A673 (cell line): ENCODE data around the gene SH3RF3. TPM values are rescaled to one million over a fixed set of nuclear protein-coding genes. Genes with fewer than 3 reads are reported as not detected.

Experiments used
- BruUV-seq: library from RNA; stranded (reverse); fragments of 400-500 nt; replicated peaks from 2 replicates; lab custom pipeline; 2021; lab: Mats Ljungman, UMichigan
- CTCF ChIA-PET: fragments of 300-600 bp; sonication (Branson Sonifier 250); formaldehyde crosslinking; loops from one replicate; lab custom pipeline; 2022; ENCODE audit warnings: antibody characterized with exemption; lab: Charles Lee
- POLR2A ChIA-PET: fragments of 300-600 bp; sonication (Branson Sonifier 250); formaldehyde crosslinking; loops from one replicate; lab custom pipeline; 2022; ENCODE audit warnings: antibody characterized with exemption; ENCODE audit not compliant: low non-redundant PET; lab: Charles Lee
- DNase-seq: peaks from one replicate; pipeline ENCODE4 v3.0.0-alpha.2; 2015; ENCODE audit warnings: low spot score
- H3K27ac ChIP-seq: fragments of 200-600 bp; sonication (generic); 2 replicates; pipeline ENCODE4 v1.5.1; 2016; ENCODE audit warnings: mixed run types, low read depth, mild to moderate bottlenecking, mixed read lengths, antibody characterized with exemption, low read length; ENCODE audit not compliant: poor library complexity, severe bottlenecking
- H3K27me3 ChIP-seq: fragments of 200-600 bp; sonication (generic); replicated peaks from 2 replicates; pipeline ENCODE4 v1.6.1; 2017; ENCODE audit warnings: mixed run types, low read depth, mild to moderate bottlenecking, mixed read lengths, antibody characterized with exemption, low read length; ENCODE audit not compliant: insufficient read depth, poor library complexity
- H3K36me3 ChIP-seq: fragments of 200-600 bp; sonication (generic); 2 replicates; pipeline ENCODE4 v1.6.1; 2016; ENCODE audit warnings: mixed run types, mild to moderate bottlenecking, mixed read lengths, antibody characterized with exemption, low read length; ENCODE audit not compliant: insufficient read depth, poor library complexity, severe bottlenecking
- H3K4me1 ChIP-seq: fragments of 200-600 bp; sonication (generic); 2 replicates; pipeline ENCODE4 v1.6.1; 2017; ENCODE audit warnings: mixed run types, mild to moderate bottlenecking, mixed read lengths, antibody characterized with exemption, low read length; ENCODE audit not compliant: insufficient read depth, poor library complexity, severe bottlenecking
- H3K4me3 ChIP-seq: fragments of 200-600 bp; sonication (generic); 2 replicates; pipeline ENCODE4 v1.5.1; 2016; ENCODE audit warnings: low read depth, mixed run types, mild to moderate bottlenecking, mixed read lengths, low read length; ENCODE audit not compliant: poor library complexity, severe bottlenecking
- H3K9me3 ChIP-seq: fragments of 200-600 bp; sonication (generic); 2 replicates; pipeline ENCODE4 v1.6.1; 2016; ENCODE audit warnings: mixed run types, low read depth, mild to moderate bottlenecking, mixed read lengths, antibody characterized with exemption, low read length; ENCODE audit not compliant: poor library complexity, severe bottlenecking
- CTCF ChIP-seq: fragments of 300-800, 200-600 bp; sonication (generic); conservative IDR thresholded peaks from 2 replicates; pipeline ENCODE4 v1.5.1; 2017; ENCODE audit warnings: low read depth, mild to moderate bottlenecking, antibody characterized with exemption, low read length, moderate library complexity, mixed read lengths
- EZH2 ChIP-seq: fragments of 200-600 bp; sonication (generic); IDR thresholded peaks from 2 replicates; pipeline ENCODE4 v1.6.1; 2017; ENCODE audit warnings: borderline replicate concordance, low read depth, mild to moderate bottlenecking, mixed read lengths, antibody characterized with exemption, low read length; ENCODE audit not compliant: poor library complexity, severe bottlenecking
- intact Hi-C: fragments of 100-400 bp; cut with micrococcal nuclease; formaldehyde crosslinking; loops from one replicate; pipeline ENCODE4 v1.10.0; 2022; ENCODE audit not compliant: unreplicated experiment
- total RNA-seq: library from RNA; stranded (reverse); gene quantifications from 2 replicates; pipeline ENCODE4 v1.2.3, GENCODE V29; 2021

SH3RF3 gene
- total RNA-seq, 1 experiment from 2014 or later, result 0.15 TPM

DNA sequence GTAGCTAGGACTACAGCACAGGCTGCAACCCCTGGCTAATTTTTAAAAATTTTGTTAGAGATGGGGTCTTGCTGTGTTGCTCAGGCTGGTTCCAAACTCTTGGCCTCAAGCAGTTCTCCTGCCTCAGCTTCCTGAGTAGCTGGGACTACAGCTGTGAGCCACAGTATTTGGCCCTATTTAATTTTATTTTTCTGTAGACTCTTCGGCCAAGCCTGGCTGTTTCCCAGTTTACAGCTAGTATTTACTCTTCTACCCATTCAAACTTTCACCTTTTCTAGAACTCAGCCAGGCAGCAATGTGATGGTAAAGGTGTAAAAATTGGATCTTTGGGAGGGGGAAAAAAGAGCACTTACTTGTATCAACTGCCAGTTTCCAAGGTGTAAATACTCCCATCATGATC, 35.3 kb downstream of the SH3RF3 start:
- no TSS peak for BruUV-seq
- intact Hi-C loops, result no loop called here
- no peaks in the 10 kb centered on the region for H3K27me3 ChIP-seq
- H3K4me1 ChIP-seq, result no peaks in the 10 kb centered on the region
- no peak overlapping the region for H3K4me3 ChIP-seq
- TF ChIP-seq EZH2 (no peak), CTCF (no peak)
- ChIA-PET CTCF (no interaction called here), POLR2A (no interaction called here)
- no peaks in the 10 kb centered on the region for H3K36me3 ChIP-seq
- no peaks in the 10 kb centered on the region for H3K9me3 ChIP-seq
- no peak overlapping the region for H3K27ac ChIP-seq
- no peak for DNase-seq

DNA sequence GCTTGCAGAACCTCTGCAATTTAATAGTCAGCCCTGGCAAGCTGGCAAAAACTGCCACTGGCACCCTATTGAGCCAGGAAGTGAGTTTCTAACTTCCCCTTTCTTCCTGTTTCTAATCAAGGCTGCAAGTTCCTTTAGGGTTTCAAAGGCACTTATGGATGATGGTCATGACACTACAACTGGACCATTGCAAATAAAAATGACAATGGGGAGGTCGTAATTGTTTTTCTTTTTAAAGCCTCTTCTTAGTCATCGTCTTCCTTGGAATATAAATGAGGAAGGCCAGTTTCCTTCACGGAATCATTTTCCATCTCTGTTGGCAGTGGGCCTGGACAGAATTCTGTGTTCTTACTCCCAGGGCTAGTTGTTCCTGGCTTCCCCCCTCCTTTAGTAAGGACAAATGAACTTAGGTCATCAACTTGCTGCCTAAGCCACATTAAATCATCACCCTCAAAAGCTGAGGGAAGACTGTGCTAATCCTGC, 35.8 kb downstream of the SH3RF3 start:
- DNase-seq, result no peak
- TF ChIP-seq CTCF (no peak), EZH2 (no peak)
- BruUV-seq, result no TSS peak
- Histone ChIP-seq H3K27ac (no peak overlapping the region), H3K36me3 (no peaks in the 10 kb centered on the region), H3K9me3 (no peaks in the 10 kb centered on the region), H3K27me3 (no peaks in the 10 kb centered on the region), H3K4me1 (no peaks in the 10 kb centered on the region), H3K4me3 (no peak overlapping the region)
- POLR2A ChIA-PET, result no interaction called here
- CTCF ChIA-PET, result no interaction called here
- intact Hi-C loops, result no loop called here

DNA sequence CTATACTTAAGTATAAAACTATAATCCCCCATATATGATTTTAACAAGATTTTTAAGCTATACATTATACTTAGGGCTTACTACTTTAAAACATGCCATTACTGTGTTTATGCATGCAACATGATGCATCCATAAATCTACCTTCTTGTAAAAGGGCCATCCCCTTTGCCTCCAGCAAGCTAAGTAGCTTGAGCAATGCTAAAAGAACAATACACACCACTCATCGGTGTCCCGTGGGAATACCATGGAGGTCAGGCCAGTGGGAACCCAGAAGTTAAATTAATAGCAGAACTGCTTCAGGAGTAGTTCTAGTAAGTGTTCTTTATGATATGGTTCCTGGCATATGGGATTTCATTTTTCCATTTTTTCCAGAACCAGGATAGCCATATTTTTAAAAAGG, 37.8 kb downstream of the SH3RF3 start:
- H3K27me3 ChIP-seq, result no peaks in the 10 kb centered on the region
- intact Hi-C loops, result no loop called here
- H3K27ac ChIP-seq, result no peak overlapping the region
- DNase-seq, result no peak
- no peak overlapping the region for H3K4me3 ChIP-seq
- CTCF ChIA-PET, result no interaction called here
- no peaks in the 10 kb centered on the region for H3K9me3 ChIP-seq
- no peaks in the 10 kb centered on the region for H3K36me3 ChIP-seq
- no TSS peak for BruUV-seq
- no peak for TF ChIP-seq CTCF
- POLR2A ChIA-PET, result no interaction called here
- no peaks in the 10 kb centered on the region for H3K4me1 ChIP-seq
